ENCODE measurements around the gene NLN. TPM values are rescaled to one million over a fixed set of nuclear protein-coding genes. Genes with fewer than 3 reads are reported as not detected.

Gene NLN
- total and polyA plus RNA-seq, 2 of the 4 experiments (the other 2 are of a cell fraction), result 19.1 to 37.1 TPM

DNA sequence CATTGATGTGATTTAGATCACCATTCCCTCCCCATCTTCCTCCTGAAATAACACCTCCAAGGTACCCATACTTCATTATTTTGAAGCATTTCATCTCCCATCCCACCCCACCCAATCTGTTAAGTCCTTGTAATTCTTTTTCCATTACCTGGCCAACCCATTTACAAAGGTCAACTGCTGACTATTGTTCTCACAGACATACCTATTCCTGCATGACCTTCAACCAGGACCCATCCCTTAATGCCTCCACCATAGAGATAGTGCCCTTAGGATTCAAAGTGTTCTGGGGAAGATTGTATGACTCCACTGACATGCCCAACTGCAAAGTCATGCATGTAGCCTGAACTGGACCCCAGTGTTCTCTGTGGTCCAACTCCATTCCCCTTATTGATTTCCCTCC is 91.2 kb downstream of the NLN start:
- H3K9ac ChIP-seq (ENCODE audit: low read depth, low read length), result no peak overlapping the region
- in situ Hi-C loops (cut with MboI; ENCODE audit: low sequenced_read_pairs), result no loop called here
- H3K56ac ChIP-seq (ENCODE audit: extremely low read depth, insufficient read depth, low read length), result no peak overlapping the region
- TF ChIP-seq FOS (IDR thresholded peaks at IDR 0.05; ENCODE audit: low read depth, low read length), result no peak
- intact Hi-C loops (cut with micrococcal nuclease), result no loop called here
- H2BK5ac ChIP-seq (ENCODE audit: low read depth, low read length, poor library complexity, severe bottlenecking), result no peak overlapping the region
- no peak overlapping the region for H2BK20ac ChIP-seq (ENCODE audit: low read depth, low read length)
- no peak overlapping the region for H2BK120ac ChIP-seq (ENCODE audit: low read depth, low read length)
- DNase-seq, result no peak
- no peak overlapping the region for H3K27ac ChIP-seq (ENCODE audit: insufficient read depth, low read length)
- H2AK9ac ChIP-seq (replicated peaks; ENCODE audit: low read depth, low read length, poor library complexity), result no peak overlapping the region
- H3K9me3 ChIP-seq (ENCODE audit: control insufficient read depth, insufficient read depth, low read length), result no peaks in the 10 kb centered on the region
- CTCF ChIA-PET, result no interaction called here
- H4K91ac ChIP-seq (ENCODE audit: insufficient read depth, low read depth, low read length), result no peak overlapping the region
- peaks cover 12% of the 10 kb centered on the region for H3K4me1 ChIP-seq (ENCODE audit: control insufficient read depth, insufficient read depth, low read length)
- H3K14ac ChIP-seq (replicated peaks; ENCODE audit: low read depth, low read length), result no peak overlapping the region
- H3K27me3 ChIP-seq (ENCODE audit: control insufficient read depth, insufficient read depth, low read length), result no peaks in the 10 kb centered on the region
- dilution Hi-C loops (cut with HindIII; ENCODE audit: low sequenced_read_pairs, unreplicated experiment), result no loop called here
- no peak overlapping the region for H3K4me2 ChIP-seq (ENCODE audit: low read depth, low read length)
- H3K18ac ChIP-seq (ENCODE audit: low read depth, low read length), result no peak overlapping the region
- no TSS peak for BruUV-seq (replicated peaks)
- H4K5ac ChIP-seq (ENCODE audit: low read depth, low read length), result no peak overlapping the region
- no peak overlapping the region for H2AK5ac ChIP-seq (ENCODE audit: low read depth, low read length)
- no peak overlapping the region for H2AFZ ChIP-seq (replicated peaks; ENCODE audit: low read length, poor library complexity)
- H3K4me3 ChIP-seq (ENCODE audit: insufficient read depth, low read depth, low read length), result no peak overlapping the region
- ATAC-seq (ENCODE audit: low read depth), result no peak
- POLR2A ChIA-PET (ENCODE audit: unreplicated experiment), result no interaction called here
- peaks cover 0 to 22% of the 10 kb centered on the region in 2 experiments; a peak in 2 of 4 replicates for H3K79me1 ChIP-seq (ENCODE audit: low read depth in 1 of 2, low read length in 2 of 2)
- no peaks in the 10 kb centered on the region for H4K20me1 ChIP-seq (ENCODE audit: insufficient read depth, low read length)
- H2BK15ac ChIP-seq (ENCODE audit: low read depth, low read length), result no peak overlapping the region
- no peak overlapping the region for H3K23ac ChIP-seq (ENCODE audit: low read depth, low read length)
- H3K9me1 ChIP-seq (ENCODE audit: insufficient read depth, low read length), result peaks cover 7% of the 10 kb centered on the region
- peaks cover 7% of the 10 kb centered on the region for H3K36me3 ChIP-seq (ENCODE audit: control insufficient read depth, insufficient read depth, low read length)
- no peak overlapping the region for H4K8ac ChIP-seq (ENCODE audit: low read depth in 2 of 2, low read length in 2 of 2)
- H3K4ac ChIP-seq (ENCODE audit: low read depth, low read length), result no peak overlapping the region
